SIG-M5 treated with dmso at 0.1 percent for 504 hours (cell line): ENCODE results near the gene PIP4P1.
A peak's percentile ranks its signal among the peaks of the same experiment; 100 is the strongest.
"Not testable (repeated sequence)": the region's sequence is repeated elsewhere in the genome, so short reads cannot be mapped to it uniquely, and the experiment has no call there.

Experiments used
- DNase-seq: peaks from one replicate; lab custom pipeline; 2025; ENCODE audit not compliant: unreplicated experiment; lab: John Stamatoyannopoulos, UW

PIP4P1 gene

GRCh38 chr14:20461225-20462141, at the start of gene PIP4P1:
PIP4P1 (minus strand) TSS chr14:20461434; CDS start chr14:20461325, 109 bp downstream.
- peak; percentile 100 for DNase-seq

GRCh38 chr14:20508367-20508766, 47.1 kb upstream of the PIP4P1 start:
- no peak for DNase-seq

GRCh38 chr14:20507537-20507936, 46.3 kb upstream of the PIP4P1 start:
- DNase-seq: not testable (repeated sequence)

DNA sequence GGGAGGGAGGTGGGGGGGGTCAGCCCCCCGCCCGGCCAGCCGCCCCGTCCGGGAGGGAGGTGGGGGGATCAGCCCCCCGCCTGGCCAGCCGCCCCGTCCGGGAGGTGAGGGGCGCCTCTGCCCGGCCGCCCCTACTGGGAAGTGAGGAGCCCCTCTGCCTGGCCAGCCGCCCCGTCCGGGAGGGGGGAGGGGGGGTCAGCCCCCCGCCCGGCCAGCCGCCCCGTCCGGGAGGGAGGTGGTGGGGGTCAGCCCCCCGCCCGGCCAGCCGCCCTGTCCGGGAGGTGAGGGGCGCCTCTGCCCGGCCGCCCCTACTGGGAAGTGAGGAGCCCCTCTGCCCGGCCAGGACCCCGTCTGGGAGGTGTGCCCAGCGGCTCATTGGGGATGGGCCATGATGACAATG, 45.5 kb upstream of the PIP4P1 start:
- not testable (repeated sequence) for DNase-seq

GRCh38 chr14:20506276-20506675, 45.0 kb upstream of the PIP4P1 start:
- not testable (repeated sequence) for DNase-seq

- DNase-seq: peak; percentile 76
Measured at GRCh38 chr14:20503898-20504297, 42.7 kb upstream of the PIP4P1 start.

- no peak for DNase-seq
Measured at GRCh38 chr14:20501346-20501745, 40.1 kb upstream of the PIP4P1 start.

- no peak for DNase-seq
Measured at GRCh38 chr14:20499881-20500280, 38.6 kb upstream of the PIP4P1 start.

GRCh38 chr14:20499108-20499507, 37.9 kb upstream of the PIP4P1 start:
- DNase-seq: peak; percentile 32

GRCh38 chr14:20498622-20499021, 37.4 kb upstream of the PIP4P1 start:
- peak; percentile 69 for DNase-seq

GRCh38 chr14:20494935-20495766, 33.9 kb upstream of the PIP4P1 start:
- peak; percentile 62 for DNase-seq

GRCh38 chr14:20493634-20494033, 32.4 kb upstream of the PIP4P1 start:
- peak; percentile 95 for DNase-seq

DNA sequence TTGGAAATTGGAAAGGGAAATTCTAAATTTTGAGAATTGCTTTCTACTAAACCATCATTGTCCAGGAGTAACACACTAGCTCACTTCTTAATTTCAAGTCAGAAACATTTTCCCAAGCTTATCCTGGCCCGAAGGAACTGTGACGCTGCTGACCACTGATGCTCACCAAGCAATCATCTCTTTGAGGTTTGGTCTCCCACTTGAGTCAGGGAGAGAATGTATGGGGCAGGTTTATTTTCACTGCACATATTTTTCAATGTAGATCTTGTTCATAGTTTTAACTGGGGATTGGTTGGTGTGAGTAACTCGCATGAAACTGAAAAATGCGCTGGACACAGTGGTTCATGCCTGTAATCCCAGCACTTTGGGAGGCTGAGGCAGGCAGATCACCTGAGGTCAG, 31.3 kb upstream of the PIP4P1 start:
- no peak for DNase-seq

DNA sequence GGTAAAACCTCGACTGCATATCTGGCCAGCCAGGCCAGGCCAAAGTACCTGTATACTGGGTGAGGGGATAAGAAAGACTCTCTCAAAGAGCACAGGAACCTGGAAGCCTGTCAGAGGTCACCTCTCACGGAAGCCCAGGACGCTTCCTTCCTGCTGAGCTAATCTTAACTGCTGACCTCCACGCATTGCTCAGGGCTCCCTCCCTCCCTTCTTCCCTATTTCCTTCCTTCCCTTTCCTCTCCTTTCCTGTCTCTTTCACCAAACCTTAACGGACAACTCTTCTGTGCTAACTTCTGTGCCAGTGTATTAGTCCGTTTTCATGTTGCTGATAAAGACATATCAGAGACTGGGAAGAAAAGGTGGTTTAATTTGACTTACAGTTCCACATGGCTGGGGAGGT, 29.3 kb upstream of the PIP4P1 start:
- peak; percentile 28 for DNase-seq

DNA sequence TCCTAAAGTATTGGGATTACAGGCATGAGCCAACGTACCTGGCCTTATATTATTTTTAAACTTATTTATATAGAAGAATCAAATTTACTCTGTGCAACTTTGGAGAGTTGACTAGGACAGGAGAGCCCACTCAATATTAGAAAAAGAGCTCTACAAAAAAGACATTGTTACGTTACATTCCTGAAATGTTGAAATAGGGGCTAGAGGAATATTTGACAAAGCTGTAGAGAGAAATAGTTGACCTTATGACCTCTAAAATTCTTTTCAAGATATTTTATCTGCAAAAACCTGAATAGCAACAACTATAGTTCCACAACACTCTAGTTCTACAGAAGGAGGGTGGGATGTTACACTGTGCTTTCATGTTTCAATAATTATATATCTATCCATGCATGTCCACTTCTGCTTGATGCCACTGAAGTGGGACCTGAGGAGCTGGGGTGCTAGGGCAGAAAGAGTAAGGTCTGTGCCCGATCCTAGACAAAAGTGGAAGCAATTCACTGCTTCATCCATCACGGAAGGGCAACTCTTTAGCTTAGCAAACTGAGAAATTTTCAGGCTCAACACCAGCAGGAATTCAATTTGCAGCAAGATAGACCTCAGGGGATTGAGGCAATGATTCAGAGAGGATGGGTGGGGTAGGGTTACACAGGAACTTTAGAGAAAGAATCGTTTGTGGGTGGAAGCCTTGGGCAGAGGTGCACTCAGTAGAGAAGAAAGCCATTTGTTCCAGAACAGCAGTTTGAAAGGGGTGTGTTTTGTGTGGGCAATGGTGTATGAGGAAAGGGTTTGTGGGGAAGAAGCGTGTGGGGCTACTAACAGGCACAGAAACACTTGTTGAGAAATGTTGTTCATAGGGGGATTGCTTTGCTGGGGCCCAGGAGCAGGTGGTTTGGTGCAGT, 28.1 kb upstream of the PIP4P1 start:
- peak; percentile 97 for DNase-seq

DNA sequence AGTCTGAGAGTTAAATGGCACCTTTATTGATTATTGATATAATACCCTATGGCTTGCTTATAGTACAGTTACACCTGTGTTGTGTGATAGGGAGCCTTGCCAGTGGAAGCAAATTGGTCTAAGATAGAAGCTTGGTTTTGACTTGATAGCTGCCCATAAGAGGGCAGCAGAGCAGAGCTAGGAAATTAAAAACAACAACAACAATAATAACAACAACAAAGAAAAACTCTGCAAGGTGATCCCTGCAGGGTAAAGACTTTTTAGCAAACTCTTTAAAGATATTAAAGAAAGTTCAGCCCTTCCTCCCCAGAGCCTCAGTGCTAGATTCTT, 26.1 kb upstream of the PIP4P1 start:
- DNase-seq: no peak

GRCh38 chr14:20486684-20487395, 25.6 kb upstream of the PIP4P1 start:
- DNase-seq: peak; percentile 83

- no peak for DNase-seq
Measured at GRCh38 chr14:20485900-20486299, 24.7 kb upstream of the PIP4P1 start.

DNA sequence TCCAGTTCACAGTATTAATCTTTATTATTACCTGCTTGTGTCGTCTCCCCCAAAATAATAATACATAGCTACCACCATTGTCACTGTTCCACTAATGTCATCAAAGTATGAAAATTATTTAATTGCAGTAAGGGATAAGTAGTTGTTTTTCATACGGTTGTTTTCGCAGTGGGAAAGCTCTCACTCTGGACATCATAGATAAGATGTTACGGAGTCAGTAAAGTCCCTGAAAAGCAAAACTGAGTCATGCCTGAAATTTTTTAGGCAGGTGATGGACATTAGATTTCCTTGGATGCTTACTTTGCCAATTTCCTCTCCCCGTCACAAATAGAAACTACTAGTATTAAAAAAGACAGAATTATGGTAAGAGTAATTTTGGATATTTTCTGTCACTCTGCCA, 21.1 kb upstream of the PIP4P1 start:
- DNase-seq: no peak

- DNase-seq: no peak
Measured at GRCh38 chr14:20478894-20479293, 17.7 kb upstream of the PIP4P1 start.
